Measurements from ENCODE around the gene THUMPD3. TPM values are rescaled to one million over a fixed set of nuclear protein-coding genes. Genes with fewer than 3 reads are reported as not detected.
A peak's percentile ranks its signal among the peaks of the same experiment; 100 is the strongest.

THUMPD3 gene
- total RNA-seq, 1 donor from 2014 or later, result 16.1 TPM

DNA sequence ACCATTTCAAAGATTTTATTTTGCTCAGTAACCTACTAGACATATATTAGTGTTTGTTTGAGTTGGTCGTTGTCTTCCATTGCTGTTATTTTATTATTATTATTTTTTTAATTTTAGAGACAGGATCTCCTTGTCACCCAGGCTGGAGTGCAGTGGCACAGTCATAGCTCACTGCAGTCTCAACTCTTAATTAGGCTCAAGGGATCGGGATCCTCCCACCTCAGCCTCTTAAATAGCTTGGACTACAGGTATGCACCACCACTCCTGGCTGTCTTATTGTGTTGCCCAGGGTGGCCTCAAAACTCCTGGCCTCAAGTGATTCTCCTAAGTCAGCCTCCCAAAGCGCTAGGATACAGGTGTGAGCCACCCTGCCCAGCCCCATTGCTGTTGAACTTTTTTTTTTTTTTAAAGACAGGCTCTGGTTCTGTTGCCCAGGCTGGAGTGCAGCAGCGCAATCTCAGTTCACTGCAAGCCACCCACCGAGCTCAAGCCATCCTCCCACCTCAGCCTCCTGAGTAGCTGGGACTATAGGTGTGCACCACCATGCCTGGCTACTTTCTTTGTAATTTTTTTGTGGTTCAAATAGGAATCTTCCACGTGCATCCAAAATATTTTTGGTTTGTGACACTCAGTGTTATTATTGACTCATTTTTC is 52.8 kb downstream of the THUMPD3 start:
- no peak for DNase-seq (ENCODE audit: low spot score)

DNA sequence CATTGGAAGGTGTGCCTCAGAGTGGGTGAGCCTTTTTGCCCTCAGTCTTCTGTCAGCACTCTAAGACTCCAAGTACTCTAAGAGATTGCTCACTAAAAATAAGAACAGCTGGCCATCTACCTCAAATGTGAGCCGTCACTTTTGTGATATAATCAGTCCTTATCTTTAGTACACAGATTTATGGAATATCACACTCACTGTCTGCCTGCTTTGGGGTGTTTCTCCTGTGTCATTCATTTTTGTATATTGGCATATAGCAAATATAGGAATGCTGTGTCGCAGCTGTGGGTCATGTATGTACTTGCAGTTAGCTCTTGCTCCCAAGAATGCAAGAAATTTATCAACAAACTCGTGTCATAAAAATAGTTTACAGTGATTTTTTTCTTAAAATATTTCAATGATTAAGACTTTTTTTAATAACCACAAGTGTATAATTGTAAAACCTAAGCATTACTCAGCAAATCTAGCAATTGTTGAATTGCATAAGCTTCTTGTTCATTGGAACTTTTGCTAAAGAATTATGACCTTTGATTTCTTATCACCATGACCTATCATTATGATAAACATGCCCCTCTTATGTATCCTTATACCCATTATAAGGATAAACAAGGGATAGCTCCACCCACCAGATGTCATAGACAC is 53.4 kb downstream of the THUMPD3 start:
- no peak for DNase-seq (ENCODE audit: low spot score)

DNA sequence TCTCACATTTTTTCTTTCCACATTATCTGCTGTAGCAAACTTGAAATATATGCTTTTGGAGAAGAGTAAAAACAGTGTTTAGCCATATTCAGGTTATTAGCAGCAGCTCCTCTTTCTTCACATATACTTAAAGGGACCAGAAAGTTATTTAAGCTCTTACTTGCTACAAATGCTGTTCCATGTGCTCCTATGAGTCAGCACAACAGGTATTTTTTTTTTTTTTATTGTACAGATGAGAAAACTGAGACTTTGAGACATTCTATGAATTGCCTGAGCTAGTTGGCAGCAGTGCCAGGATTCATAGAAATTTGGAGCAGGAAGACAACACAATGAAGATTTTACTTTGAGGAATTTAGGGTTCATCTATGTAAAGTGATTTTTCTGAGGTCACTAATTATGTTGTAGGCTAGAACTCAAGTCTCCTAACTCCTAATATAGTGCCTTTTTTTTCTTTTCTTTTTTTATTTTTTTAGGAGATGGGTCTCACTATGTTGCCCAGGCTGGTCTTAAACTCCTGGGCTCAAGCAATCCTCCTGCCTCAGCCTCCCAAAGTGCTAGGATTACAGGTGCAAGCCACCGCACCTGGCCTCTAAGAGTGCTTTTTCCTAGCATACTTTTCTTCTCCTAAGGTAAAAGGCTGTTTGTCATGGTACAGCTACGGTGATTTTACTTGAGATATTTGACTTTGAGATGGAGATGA is 58.1 kb downstream of the THUMPD3 start:
- no peak for DNase-seq (ENCODE audit: low spot score)

DNA sequence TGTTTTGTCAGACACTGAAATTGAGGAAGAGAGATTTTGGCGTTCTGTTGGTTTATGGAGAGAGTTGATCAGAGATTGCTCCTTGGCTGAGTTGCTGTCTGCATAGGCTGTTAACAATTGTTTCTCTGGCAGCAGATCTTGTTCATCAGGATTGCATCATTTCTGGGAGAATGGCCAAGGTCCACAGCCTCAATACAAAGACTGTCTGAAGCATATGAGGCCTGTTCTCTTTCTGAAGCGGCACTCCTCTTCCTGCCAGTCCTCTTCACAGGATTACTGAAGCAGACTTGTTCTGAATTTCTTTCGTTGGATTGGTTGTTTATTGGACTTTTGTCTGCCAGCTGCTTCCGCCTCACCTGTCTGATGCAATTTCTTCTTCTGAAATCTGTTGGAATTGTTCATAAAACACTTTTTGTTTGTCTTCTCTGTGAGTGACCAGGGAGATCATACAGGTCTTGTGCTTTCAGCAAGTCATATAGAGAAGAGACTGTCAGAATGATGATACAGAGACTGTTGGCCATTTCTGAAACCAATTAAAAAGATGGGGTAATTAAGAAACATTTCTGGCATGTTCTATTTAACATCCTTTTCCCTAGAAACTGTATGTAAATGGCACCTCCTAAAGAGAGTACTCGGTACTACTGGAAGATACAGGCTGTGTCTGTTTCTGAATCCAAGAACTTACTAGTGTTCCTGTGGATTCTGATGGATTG is 60.0 kb downstream of the THUMPD3 start:
- peak; percentile 97 for DNase-seq (ENCODE audit: low spot score)

DNA sequence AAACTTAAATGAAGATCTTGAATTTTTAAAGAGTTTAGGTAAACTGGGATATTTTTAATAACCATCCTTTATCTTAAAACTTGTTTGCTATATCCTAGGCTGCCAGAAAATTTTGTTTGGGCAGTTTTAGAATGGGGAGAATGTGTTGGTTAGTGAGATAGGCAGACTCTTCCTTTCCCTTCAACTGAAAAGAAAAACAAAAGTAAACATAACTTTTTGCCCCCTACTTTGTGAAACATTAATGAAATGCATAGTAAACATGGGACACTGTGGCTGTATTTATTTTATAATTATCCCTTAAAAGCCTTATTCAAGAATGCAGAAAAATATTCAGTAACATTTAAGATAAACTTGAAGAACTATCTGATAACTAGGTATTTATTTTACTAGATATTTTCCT is 65.6 kb downstream of the THUMPD3 start:
- no peak for DNase-seq (ENCODE audit: low spot score)

DNA sequence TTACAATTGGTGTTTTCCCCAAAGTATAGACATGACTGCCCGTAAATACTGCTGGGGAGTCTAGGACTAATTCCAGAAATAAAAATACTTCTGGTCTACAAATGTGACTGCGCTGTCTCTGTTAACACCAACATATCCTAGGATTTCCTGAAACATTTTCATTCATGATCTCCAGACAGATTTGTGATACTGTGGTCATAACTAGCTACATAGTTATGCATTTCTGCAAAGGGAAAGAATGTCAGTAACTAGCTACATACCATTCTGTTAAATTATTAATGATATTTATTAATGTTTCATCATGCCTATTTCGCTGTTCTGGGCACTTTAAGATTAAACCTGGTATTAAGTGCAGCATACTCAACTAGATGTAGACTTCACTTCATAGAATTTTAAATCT is 67.9 kb downstream of the THUMPD3 start:
- peak; percentile 54 for DNase-seq (ENCODE audit: low spot score)

DNA sequence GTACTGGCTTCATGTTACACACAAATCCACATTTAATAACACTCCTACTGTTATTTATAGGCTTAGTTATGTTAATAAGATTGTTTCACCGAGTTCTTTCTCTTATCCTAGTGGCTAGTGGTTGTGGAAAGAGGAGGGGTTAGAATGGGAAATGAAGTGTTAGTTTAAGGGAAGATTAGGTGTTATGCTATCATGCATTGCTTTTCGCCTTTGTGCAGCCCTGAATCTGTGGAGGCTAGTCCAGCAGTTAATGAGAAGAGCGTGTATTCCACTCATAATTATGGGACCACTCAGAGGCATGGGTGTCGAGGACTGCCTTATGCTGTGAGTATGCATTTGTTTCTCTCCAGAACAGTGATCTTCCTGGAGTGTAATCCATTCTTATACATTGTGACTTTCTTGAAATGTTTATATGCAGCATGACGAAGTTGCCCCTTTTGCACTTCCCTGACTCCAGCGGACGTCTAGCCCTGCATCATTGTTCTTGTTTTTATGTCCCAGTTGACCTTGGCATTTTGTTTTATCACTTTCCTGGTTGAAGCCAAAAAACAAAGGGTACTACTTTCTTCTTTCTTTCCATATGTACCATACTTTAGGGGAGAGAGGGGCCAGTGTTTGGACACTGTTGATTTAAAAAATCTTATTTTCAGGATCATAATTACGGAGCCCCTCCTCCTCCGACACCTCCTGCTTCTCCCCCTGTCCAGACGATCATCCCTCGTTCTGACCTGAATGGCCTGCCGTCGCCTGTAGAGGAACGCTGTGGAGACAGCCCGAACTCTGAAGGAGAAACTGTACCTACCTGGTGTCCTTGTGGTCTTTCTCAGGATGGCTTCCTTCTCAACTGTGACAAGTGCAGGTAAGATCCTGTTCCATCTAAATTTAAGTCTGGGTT is 71.0 kb downstream of the THUMPD3 start:
- no peak for DNase-seq (ENCODE audit: low spot score)

DNA sequence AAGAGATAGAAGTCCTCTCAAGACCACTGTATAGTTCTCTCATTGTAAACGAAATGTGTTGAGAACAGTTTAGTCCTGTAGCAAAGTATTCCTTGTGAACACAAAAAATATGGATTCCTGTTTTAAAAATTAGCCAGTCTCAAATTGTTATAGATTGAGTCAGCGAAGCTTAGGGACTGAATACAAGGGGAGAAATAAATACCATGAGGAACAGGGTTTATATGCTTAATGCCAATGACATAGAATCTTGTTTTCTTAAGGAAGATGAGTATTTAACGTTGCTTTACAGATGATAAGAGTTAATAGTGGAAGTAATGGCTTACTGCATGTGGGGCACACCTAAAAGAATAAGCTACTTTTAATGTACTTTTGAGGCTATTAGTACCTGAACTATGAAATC is 72.5 kb downstream of the THUMPD3 start:
- no peak for DNase-seq (ENCODE audit: low spot score)

Other genes with a start within 250 kb of the THUMPD3 start
- gene SRGAP3, start 113.4 kb upstream of the THUMPD3 start, total RNA-seq (ENCODE audit: insufficient read depth, low replicate concordance), result 10.4 TPM
- 76.3 TPM for gene SETD5, start 34.6 kb downstream of the THUMPD3 start, total RNA-seq (ENCODE audit: insufficient read depth, low replicate concordance)
- 0.48 TPM for gene LHFPL4, start 190.8 kb downstream of the THUMPD3 start, total RNA-seq (ENCODE audit: insufficient read depth, low replicate concordance)

Measured in umbilical cord (tissue), 2 donors.